Esophagus muscularis mucosa (tissue), 3 donors: ENCODE measurements around the gene SH3BP1.

Experiments
- CTCF ChIP-seq, 3 experiments: fragments of 200-600 bp in 2 of 3; fragments of 450-650 bp in 1 of 3; sonication (generic) in 2 of 3; IDR thresholded peaks; one replicate each; pipeline ENCODE4 v1.5.1; 2017 to 2019; ENCODE audit warnings: antibody characterized with exemption in 3 of 3, mild to moderate bottlenecking in 2 of 3, moderate library complexity in 1 of 3
- POLR2AphosphoS5 ChIP-seq, 2 donors: sonication (generic); formaldehyde crosslinking; IDR thresholded peaks; one replicate each; pipeline ENCODE4 v1.6.1; 2017; ENCODE audit warnings: antibody characterized with exemption in 2 of 2

GRCh38 chr22:37659066-37659896, 19.8 kb downstream of the SH3BP1 start:
- TF ChIP-seq CTCF (IDR thresholded peaks at IDR 0.05) (no peak), POLR2AphosphoS5 (IDR thresholded peaks at IDR 0.05) (no peak)
